Iris pigment epithelial cell (primary cell): ENCODE measurements around the gene EIF4E2.

Source experiments
- DNase-seq: peaks from one replicate; pipeline ENCODE4 v3.0.0-alpha.2; 2011; ENCODE audit warnings: low read depth

The EIF4E2 gene, protein sequence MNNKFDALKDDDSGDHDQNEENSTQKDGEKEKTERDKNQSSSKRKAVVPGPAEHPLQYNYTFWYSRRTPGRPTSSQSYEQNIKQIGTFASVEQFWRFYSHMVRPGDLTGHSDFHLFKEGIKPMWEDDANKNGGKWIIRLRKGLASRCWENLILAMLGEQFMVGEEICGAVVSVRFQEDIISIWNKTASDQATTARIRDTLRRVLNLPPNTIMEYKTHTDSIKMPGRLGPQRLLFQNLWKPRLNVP

DNA sequence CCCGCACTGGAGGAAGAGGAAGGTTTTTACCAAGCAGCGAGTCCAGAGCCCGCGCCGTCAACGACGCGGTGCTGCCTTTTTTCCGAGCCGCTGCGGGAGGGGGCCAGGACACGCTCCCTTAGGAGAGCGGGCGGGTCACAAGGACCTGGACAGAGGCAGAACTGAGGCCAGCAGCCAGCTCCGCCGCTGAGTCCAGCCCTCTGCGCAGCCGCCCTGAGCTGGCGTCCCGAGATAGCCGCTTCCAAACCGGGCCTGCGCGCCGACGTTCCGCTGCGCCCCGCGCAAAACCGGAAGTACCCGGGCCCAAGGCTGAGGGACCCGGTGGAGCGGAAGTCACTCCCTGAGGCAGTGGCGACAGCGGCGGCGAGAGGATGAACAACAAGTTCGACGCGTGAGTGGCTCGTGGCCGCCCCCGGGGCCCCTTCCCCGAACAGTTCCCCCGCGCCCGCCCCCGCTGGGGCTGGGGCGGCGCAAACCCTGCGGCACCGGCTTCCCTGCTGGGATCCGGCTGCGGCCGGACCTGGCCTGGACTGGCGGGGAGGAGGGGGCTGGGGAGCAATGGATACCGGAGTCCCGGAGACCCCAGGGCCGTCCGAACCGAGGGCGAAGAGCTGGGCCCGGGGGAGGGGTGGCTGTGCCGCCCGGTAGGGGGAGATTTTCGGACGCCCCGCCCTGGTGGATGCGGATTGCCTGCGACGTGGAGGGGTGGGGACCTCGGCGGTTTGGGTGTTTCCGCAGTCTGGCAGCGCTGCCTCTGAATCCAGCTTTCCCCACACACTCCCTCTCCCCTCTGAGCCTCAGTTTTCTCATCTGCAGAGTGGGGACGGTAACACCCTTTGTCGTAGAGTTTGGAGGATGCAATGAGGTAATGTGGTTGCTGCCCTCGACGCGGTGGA lies at the start of gene EIF4E2, which contains the start of gene TIGD1:
EIF4E2 (plus strand) TSS at position 336 of the 896 bp plus-strand sequence; CDS start at position 372, 36 bp downstream.
TIGD1 (minus strand) TSS at position 204 of the 896 bp plus-strand sequence. CDS start 675 bp downstream, outside the sequence.
- peak; percentile 94 for DNase-seq

- DNase-seq, result no peak
Observed at GRCh38 chr2:232501331-232501771, 49.1 kb upstream of the EIF4E2 start.

DNA sequence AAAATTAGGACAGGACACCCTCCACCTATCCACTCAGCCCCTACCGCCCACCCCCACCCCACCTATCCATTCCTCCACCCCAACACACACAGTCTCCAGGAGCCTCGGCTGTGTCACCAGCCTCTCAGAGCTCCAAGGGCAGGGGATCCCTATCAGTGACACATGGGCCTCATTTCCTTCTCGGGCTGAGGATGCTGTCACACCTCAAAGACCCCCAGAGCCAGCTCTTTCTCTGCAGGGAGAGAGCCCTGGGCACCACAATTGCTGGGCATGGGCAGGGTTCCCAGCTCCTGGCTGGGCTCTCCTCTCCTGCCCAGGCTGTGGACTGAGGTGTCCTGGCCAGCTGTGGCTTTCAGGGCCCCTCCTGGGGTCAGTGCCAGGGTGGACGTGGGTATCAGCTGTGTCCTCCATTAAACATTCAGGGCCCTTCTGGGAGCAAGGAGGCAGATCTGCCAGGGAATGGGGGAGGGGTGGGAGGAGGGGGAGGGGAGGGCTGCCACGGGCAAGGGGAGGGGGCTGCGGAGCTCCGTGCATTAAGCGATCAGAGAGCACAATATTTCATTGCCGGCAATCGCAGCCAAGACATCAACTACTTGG lies 48.6 kb upstream of the EIF4E2 start:
- DNase-seq, result no peak

DNA sequence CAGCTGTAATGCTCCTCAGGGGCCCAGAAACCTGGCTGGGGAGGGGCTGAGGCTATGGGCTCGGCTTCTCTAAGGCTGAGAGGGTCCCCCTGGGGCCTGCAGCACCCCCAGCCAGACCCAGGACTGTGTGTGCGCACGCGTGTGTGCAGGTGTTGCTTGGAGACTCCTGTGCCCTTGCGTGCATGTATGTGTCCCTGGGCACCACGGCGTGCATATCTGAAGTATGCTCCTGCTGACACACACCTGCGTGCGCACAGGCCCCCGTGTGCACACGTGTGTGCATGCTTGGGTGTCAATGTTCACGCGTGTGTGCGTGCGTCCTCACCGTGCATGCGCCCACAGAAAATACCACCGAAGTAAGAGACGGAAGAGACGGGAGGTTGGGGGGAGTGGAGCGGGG lies 48.0 kb upstream of the EIF4E2 start:
- no peak for DNase-seq

- DNase-seq, result no peak
Observed at GRCh38 chr2:232502911-232503808, 47.3 kb upstream of the EIF4E2 start.

DNA sequence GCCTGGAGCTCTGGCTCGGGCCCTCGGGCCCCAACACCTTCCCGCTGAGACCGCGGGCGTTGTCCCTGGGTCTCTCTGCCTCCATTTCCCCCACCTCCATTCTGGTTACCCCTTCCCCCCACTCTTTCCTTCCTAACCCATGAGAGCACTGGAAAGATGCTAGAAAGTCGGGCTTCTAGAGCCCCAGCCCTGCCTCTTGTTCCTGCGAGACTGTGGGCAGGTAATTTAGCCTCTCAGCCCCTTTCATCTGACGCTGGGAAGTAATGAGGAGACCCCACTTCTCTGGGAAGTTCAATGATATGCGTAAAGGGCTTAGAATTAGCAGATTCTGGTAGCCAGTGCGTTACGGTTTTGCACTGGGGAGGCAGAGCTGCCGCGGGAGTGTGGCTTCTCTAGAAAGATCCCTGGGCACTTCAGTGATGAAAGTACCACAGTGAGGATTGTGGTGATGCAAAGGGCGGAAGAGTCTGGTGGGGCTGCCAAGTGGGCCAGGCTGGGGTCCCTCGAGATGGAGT lies 46.6 kb upstream of the EIF4E2 start:
- no peak for DNase-seq

- DNase-seq, result no peak
Observed at GRCh38 chr2:232504438-232504837, 46.1 kb upstream of the EIF4E2 start.

- DNase-seq, result no peak
Observed at GRCh38 chr2:232505856-232506255, 44.6 kb upstream of the EIF4E2 start.

DNA sequence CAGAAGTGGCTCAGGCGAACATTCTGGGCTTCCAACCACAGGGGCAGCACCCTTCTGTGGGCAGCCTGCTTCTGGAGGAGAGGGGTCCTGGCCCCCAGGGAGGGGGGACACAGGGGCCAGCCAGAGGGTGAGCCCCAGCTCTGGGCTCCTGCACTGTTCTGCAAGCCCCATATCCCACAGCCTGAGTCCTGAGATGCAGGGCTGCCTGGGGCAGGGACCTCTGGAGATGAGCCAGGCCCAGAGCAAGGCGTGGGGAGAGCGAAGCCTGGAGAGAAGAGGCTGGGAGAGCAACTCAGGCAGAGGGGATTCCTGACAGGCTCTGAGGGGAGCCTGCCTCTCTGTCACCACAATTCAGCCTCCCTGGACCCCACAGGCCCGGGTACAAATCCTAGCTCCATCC lies 43.8 kb upstream of the EIF4E2 start:
- no peak for DNase-seq

DNA sequence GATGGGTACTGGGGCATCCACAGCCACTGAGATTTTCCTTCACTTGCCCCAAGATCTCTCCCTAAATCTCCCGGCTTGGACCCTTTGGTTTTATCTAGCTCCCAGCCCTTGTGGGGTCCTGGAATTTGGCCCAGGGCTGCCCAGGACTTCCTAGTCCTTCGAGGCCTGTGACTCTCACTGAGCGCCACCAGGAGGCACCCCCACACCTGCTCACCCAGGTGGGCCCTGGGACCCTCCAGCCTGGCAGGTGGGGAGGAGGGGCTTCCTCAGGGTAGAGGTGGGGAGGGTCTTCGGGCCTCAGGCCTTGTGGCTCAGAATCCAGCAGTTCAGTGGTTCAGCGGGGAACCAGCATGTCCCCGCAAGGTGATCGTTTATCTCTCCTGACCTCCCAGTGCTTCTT lies 42.2 kb upstream of the EIF4E2 start:
- DNase-seq, result no peak

DNA sequence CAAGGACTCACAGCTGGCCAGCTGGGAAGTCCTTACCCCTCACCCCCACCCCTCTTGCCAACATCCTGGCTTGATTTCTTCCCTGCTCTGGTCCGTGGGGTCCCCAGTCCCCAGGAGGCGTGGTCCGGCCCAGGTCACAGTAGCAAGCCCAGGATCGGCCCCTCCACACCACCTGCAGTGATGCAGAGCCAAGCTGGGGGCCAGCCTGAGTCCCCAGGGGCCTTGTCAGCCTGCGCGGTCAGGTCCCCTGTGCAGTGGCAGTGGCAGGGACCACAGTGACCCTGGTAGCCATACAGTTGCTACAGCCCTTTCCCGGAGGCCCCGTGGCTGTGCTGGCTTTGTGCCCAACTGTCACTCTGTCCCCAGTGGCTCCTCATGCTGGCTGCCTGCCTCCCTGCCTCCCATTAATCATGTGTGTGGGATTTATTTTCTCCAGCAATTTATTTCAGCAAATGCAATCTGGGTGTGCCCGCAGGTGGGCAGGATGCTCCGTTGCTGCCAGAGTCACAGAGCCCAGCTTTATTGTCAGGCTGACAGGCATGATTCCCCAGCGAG lies 39.1 kb upstream of the EIF4E2 start:
- DNase-seq, result no peak

- DNase-seq, result no peak
Observed at GRCh38 chr2:232512602-232513001, 37.9 kb upstream of the EIF4E2 start.

DNA sequence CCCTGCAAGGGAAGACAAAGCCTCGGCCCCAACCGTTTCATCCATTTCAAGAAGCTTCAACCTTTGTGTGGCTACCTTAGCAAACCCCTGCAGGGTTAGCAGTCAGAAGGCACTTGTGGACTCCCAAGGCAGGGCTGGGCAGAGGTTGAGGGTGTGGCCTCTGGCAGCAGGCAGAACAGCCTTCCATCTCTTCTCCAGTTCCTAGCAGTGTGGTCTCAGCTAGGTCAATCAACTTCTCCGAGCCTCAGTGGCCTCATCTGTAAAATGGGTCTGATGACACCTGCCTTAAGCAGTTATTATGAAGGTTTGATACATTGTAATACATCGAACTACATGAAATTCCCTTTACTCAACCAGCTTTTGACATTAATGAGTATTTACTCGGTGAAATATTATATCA lies 37.1 kb upstream of the EIF4E2 start:
- DNase-seq, result no peak

DNA sequence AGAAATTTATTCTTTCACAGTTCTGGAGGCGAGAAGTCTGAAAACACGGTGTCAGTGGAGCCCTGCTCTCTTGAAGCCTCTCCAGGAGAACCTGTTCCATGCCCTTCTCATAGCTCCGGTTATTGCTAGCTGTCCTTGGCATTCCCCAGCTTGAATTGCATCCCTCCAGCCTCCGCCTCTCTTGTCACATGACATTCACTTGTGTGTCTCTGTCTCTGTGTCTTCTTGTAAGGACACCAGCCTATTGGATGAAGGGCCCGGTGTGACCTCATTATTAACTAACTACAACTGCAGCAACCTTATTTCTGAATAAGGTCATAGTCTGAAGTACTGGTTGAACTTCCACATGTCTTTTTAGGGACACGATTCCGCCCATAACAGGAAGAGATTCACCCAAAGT lies 34.9 kb upstream of the EIF4E2 start:
- DNase-seq, result no peak

DNA sequence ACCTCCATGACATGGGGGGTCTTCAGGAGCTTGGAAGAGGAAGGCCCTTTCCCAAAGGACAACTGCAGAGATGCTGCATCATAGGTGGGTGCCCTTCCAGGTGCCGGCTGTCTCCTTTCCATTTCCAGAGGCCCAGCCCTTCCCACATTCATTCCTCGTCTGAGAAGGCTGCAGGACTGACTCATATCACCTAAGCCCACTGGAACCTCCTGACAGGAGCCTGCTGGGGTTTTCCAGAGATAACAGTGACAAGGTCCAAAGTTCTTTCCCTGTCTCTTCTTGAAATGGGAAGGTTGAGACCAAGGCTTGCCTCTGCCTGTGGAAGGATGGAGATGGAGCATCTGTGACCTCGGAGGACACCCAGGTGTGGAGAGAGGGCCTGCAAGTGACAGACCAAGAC lies 33.9 kb upstream of the EIF4E2 start:
- no peak for DNase-seq

DNA sequence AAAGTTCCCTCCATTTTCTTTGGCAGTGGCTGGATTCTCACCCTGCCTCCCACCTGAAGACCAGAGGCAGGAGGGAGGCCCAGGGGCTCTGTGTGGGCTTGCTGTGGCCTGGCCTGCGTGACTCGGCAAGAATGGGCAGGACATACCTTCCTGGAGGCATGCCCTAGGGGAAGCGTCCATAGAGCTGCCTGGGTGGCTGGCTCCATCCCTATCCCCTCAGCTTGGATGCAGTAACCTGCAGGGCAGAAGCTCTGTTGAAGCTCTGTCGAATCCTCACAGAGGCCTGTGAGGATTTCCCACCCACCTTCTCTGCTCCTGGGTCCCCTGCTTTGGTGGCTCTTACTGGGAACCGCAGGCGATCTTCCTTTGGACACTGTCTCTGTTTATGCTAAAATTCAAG lies 31.6 kb upstream of the EIF4E2 start:
- no peak for DNase-seq

DNA sequence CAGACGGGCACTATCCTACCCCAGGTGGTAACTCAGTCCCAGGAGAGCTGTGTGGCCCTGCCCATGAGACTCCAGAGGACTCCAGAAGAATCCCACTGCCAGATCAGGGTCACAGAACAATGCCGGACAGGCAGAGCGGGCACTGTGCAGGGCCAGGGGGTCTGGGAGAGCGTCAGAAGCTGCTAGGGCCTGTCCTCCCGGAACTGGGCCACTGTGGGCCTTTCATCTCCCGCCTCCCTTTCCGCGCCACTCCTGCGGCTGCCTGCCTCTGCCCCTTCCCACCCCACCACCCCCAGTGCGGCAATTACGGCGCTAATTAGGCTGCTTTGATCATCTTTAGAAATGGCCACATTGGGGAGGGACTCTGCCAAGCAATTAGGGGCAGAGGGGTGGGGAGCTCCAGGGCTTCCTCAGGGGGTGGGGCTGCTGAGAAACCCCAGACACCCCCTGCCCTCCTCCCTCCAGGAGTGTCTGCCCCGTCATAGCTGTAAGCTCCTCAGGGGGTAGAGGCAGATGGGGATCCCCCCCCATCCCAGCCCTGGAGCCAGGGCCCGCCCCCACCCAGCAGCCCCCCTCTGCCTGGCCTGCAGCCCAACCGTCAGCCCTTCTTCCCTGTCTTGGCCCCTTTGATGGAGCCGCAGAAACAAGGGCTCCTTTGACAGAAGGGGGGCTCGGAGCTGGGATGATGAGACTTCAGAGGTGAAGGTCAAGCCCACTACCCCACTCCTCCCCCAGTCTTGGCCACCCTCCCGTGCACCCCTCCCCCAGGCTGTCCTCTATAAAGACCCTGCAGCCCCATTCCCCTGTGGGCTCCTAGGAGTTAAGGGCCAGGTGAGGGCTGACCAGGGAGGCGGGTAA lies 30.7 kb upstream of the EIF4E2 start, which contains the start of gene PRSS56:
PRSS56 (plus strand) TSS at position 808 of the 858 bp plus-strand sequence. CDS start 211 bp downstream, outside the sequence.
- no peak for DNase-seq

DNA sequence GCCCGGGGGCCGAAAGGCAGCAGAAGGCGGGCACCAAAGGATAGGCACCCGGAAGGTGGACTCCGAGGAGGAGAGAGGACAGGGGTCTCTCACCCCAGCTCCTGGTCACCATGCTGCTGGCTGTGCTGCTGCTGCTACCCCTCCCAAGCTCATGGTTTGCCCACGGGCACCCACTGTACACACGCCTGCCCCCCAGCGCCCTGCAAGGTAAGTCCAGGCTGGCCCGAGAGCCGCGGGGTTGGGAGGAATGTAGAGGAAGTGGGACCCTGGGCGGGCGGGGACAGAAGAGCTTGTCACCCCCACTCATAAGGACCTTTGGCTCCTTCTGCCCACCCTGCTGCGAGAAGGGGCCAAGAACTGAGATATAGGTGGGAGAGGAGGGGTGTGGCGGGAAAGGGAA lies 30.0 kb upstream of the EIF4E2 start:
- no peak for DNase-seq

GRCh38 chr2:232521098-232521497 lies 29.4 kb upstream of the EIF4E2 start:
- DNase-seq, result no peak
